Endodermal cell (in vitro differentiated cells): ENCODE results near the gene MUC2. TPM values are rescaled to one million over a fixed set of nuclear protein-coding genes. Genes with fewer than 3 reads are reported as not detected.

Source experiments
- DNase-seq: peaks from one replicate; pipeline ENCODE4 v3.0.0-alpha.2; 2017
- H3K27ac ChIP-seq: 2 replicates; pipeline ENCODE4 v1.5.1; 2013; ENCODE audit warnings: mild to moderate bottlenecking, low read depth, low read length, moderate library complexity
- H3K27me3 ChIP-seq: 2 replicates; pipeline ENCODE4 v1.6.1; 2013; ENCODE audit warnings: mild to moderate bottlenecking, low read length, moderate library complexity; ENCODE audit not compliant: insufficient read depth, control insufficient read depth, poor library complexity, severe bottlenecking
- H3K36me3 ChIP-seq: 2 replicates; pipeline ENCODE4 v1.7.0; 2013; ENCODE audit warnings: mild to moderate bottlenecking, low read length, moderate library complexity; ENCODE audit not compliant: control insufficient read depth, insufficient read depth
- H3K4me1 ChIP-seq: one replicate; pipeline ENCODE4 v1.7.0; 2013; ENCODE audit warnings: low read length; ENCODE audit not compliant: control insufficient read depth, insufficient read depth
- H3K4me3 ChIP-seq: 2 replicates; pipeline ENCODE4 v1.5.1; 2013; ENCODE audit warnings: mild to moderate bottlenecking, low read length, moderate library complexity
- H3K9ac ChIP-seq: 2 replicates; pipeline ENCODE4 v1.6.1; 2013; ENCODE audit warnings: mild to moderate bottlenecking, low read length, moderate library complexity; ENCODE audit not compliant: poor library complexity, severe bottlenecking; ENCODE audit errors: extremely low read depth
- H3K9me3 ChIP-seq: 2 replicates; pipeline ENCODE4 v1.6.1; 2013; ENCODE audit warnings: mild to moderate bottlenecking, low read length, moderate library complexity; ENCODE audit not compliant: control insufficient read depth
- H3K27ac Mint-ChIP-seq: 2 replicates; pipeline ENCODE4 v1.8.0; 2020; ENCODE audit warnings: mixed read lengths
- H3K27me3 Mint-ChIP-seq: 2 replicates; pipeline ENCODE4 v1.8.0; 2021; ENCODE audit warnings: mild to moderate bottlenecking, mixed read lengths; ENCODE audit not compliant: insufficient read depth
- H3K36me3 Mint-ChIP-seq: 2 replicates; pipeline ENCODE4 v1.8.0; 2020; ENCODE audit warnings: low read depth, mixed read lengths
- H3K4me1 Mint-ChIP-seq: 2 replicates; pipeline ENCODE4 v1.8.0; 2020; ENCODE audit warnings: mixed read lengths
- H3K4me3 Mint-ChIP-seq: 2 replicates; pipeline ENCODE4 v1.8.0; 2020; ENCODE audit warnings: mild to moderate bottlenecking, moderate library complexity, mixed read lengths
- H3K9me3 Mint-ChIP-seq: 2 replicates; pipeline ENCODE4 v1.8.0; 2020; ENCODE audit warnings: mild to moderate bottlenecking, mixed read lengths
- CTCF ChIP-seq: fragments of 200-600 bp; sonication (generic); conservative IDR thresholded peaks from 2 replicates; pipeline ENCODE4 v1.5.0; 2021; ENCODE audit warnings: antibody characterized with exemption, mild to moderate bottlenecking
- WGBS, 2 experiments: methylation state at CpG; one replicate each; pipeline versions ENCODE4 v1.1.5 to v1.1.7; 2013; ENCODE audit warnings: missing lambda C conversion rate in 2 of 2, mixed read lengths in 1 of 2; ENCODE audit not compliant: insufficient coverage in 1 of 2, insufficient read length in 1 of 2; 5-methylcytosine and 5-hydroxymethylcytosine counted together
- total RNA-seq, 2 donors: library from RNA; stranded (reverse); fragmentation: NEBNext Ultra II Directional in 1 of 2; extraction: Animal tissue kit (Norgen Biotek cat#: 25700) in 1 of 2; gene quantifications; 2 replicates in 1 of 2; 3 replicates in 1 of 2; pipeline ENCODE4 v1.2.1, GENCODE V29; 2021

The MUC2 gene
- total RNA-seq, 2 donors from 2014 or later, result not detected

DNA sequence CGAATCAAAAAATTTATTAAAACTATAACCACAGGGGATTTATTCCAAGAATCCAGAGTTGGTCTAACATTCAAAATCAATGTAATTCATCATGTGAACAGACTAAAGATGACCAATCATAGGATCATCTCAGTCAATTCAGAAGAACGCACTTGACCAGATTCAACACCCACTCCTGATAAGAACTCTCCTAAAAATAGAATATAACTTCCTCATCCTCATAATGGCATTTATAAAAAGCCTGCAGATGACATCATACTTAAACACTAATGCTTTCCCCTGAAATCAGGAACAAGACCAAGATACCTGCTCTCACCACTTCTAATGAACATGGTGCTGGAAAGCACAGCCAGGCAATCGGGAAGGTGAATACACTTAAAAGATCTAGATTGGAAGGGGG is 10.5 kb upstream of the MUC2 start:
- DNase-seq, result no peak
- Mint-ChIP-seq H3K9me3 (peaks cover 11% of the 10 kb centered on the region), H3K4me3 (no peak overlapping the region), H3K27me3 (peaks cover 5% of the 10 kb centered on the region), H3K36me3 (no peaks in the 10 kb centered on the region), H3K27ac (no peak overlapping the region), H3K4me1 (no peaks in the 10 kb centered on the region)
- Histone ChIP-seq H3K9me3 (peaks cover 5% of the 10 kb centered on the region), H3K27ac (no peak overlapping the region), H3K27me3 (peaks cover 17% of the 10 kb centered on the region), H3K9ac (no peak overlapping the region), H3K4me1 (no peaks in the 10 kb centered on the region), H3K4me3 (no peak overlapping the region), H3K36me3 (no peaks in the 10 kb centered on the region)
- TF ChIP-seq CTCF, result no peak
- WGBS, 2 experiments, result 86 to 100% methylated on average over 3 of the region's 3 CpGs

DNA sequence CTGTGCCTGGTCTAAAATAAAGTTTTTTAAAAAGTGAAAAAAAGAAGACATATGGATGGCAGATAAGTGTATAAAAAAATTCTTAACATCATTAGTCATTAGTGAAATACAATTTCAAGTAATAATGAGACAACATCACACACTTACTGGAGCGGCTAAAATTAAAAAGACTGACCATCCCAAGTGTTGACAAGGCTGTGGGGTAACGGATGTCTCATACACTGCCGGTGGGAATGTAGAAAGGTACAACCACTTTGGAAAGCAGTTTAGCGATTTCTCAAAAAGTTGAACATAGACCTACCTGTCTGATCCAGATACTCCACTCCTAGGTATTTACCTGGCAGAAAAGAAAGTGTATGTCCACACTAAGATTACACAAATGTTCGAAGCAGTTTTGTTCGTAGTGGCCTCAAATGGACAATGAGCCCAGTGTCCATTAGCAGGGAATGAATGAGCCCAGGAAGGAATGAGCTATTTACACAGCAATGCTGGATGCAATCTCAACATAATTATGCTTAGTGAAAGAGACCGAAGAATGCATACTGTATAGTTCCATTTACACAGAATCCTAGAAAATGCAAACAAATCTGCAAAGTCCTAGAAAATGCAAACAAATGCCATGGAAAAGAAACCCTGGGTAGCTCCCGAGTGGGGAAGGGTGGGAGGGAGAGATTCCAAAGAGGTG is 6.7 kb upstream of the MUC2 start:
- no peak overlapping the region for H3K4me3 ChIP-seq
- no peaks in the 10 kb centered on the region for H3K4me1 ChIP-seq
- 92 to 94% methylated on average over 6 to 8 of the region's 8 CpGs for WGBS, 2 experiments
- Mint-ChIP-seq H3K36me3 (no peaks in the 10 kb centered on the region), H3K9me3 (no peaks in the 10 kb centered on the region), H3K27me3 (peaks cover 5% of the 10 kb centered on the region), H3K4me1 (no peaks in the 10 kb centered on the region), H3K4me3 (no peak overlapping the region), H3K27ac (no peak overlapping the region)
- H3K27ac ChIP-seq, result no peak overlapping the region
- peaks cover 17% of the 10 kb centered on the region for H3K27me3 ChIP-seq
- TF ChIP-seq CTCF, result no peak
- no peak for DNase-seq
- H3K36me3 ChIP-seq, result no peaks in the 10 kb centered on the region
- no peaks in the 10 kb centered on the region for H3K9me3 ChIP-seq
- H3K9ac ChIP-seq, result no peak overlapping the region

DNA sequence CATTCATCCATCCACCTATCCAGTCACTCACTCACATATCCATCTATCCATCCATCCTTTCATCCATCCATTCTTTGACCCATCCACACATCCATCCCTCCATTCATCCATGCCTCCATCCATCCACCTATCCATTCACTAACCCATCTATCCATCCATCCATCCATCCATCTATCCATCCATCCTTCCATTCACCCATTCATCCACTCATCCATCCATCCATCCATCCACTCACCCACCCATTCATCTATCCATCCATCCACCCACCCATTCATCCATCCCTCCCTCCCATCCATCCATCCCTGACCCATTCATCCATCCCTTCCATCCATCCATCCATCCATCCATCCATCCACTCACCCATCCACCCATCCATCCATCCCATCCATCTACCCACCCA is 4.9 kb upstream of the MUC2 start:
- no peaks in the 10 kb centered on the region for H3K9me3 Mint-ChIP-seq
- H3K4me3 ChIP-seq, result no peak overlapping the region
- H3K27me3 ChIP-seq, result peaks cover 17% of the 10 kb centered on the region
- no peak overlapping the region for H3K9ac ChIP-seq
- DNase-seq, result no peak
- H3K36me3 ChIP-seq, result no peaks in the 10 kb centered on the region
- no peaks in the 10 kb centered on the region for H3K36me3 Mint-ChIP-seq
- no peak for TF ChIP-seq CTCF
- peaks cover 5% of the 10 kb centered on the region for H3K27me3 Mint-ChIP-seq
- no peak overlapping the region for H3K4me3 Mint-ChIP-seq
- H3K27ac ChIP-seq, result no peak overlapping the region
- H3K4me1 ChIP-seq, result no peaks in the 10 kb centered on the region
- no peaks in the 10 kb centered on the region for H3K4me1 Mint-ChIP-seq
- H3K9me3 ChIP-seq, result no peaks in the 10 kb centered on the region
- no peak overlapping the region for H3K27ac Mint-ChIP-seq
